H9 (cell line): ENCODE data around the gene RBFA. TPM values are rescaled to one million over a fixed set of nuclear protein-coding genes. Genes with fewer than 3 reads are reported as not detected.

Experiments
- DNase-seq: peaks from one replicate; pipeline ENCODE4 v3.0.0-alpha.2; 2017
- H2AFZ ChIP-seq: one replicate; pipeline ENCODE4 v1.6.1; 2013; ENCODE audit warnings: mild to moderate bottlenecking, low read length, control low read depth, moderate library complexity
- H2AK5ac ChIP-seq: 2 replicates; pipeline ENCODE4 v1.6.1; 2013; ENCODE audit warnings: low read length, control low read depth, mixed read lengths; ENCODE audit not compliant: insufficient read length
- H2BK120ac ChIP-seq: one replicate; pipeline ENCODE4 v1.6.1; 2013; ENCODE audit warnings: low read depth, mild to moderate bottlenecking, low read length, control low read depth, inconsistent platforms; ENCODE audit not compliant: poor library complexity, severe bottlenecking
- H2BK12ac ChIP-seq: 2 replicates; pipeline ENCODE4 v1.6.1; 2013; ENCODE audit warnings: low read length, control low read depth, mixed read lengths, low read depth; ENCODE audit not compliant: insufficient read length
- H2BK15ac ChIP-seq: 2 replicates; pipeline ENCODE4 v1.6.1; 2013; ENCODE audit warnings: low read depth, low read length, control low read depth
- H2BK20ac ChIP-seq: one replicate; pipeline ENCODE4 v1.6.1; 2013; ENCODE audit warnings: low read depth, mild to moderate bottlenecking, low read length, control low read depth, inconsistent platforms; ENCODE audit not compliant: poor library complexity, severe bottlenecking
- H2BK5ac ChIP-seq: 2 replicates; pipeline ENCODE4 v1.6.1; 2013; ENCODE audit warnings: low read length, control low read depth, mixed read lengths; ENCODE audit not compliant: insufficient read length
- H3K14ac ChIP-seq: 2 replicates; pipeline ENCODE4 v1.6.1; 2013; ENCODE audit warnings: low read length, control low read depth; ENCODE audit not compliant: insufficient read depth
- H3K18ac ChIP-seq: 2 replicates; pipeline ENCODE4 v1.6.1; 2013; ENCODE audit warnings: low read depth, mild to moderate bottlenecking, mixed read lengths, low read length, control low read depth; ENCODE audit not compliant: insufficient read length
- H3K23ac ChIP-seq: 2 replicates; pipeline ENCODE4 v1.6.1; 2013; ENCODE audit warnings: low read length, control low read depth, mixed read lengths, low read depth; ENCODE audit not compliant: insufficient read length
- H3K23me2 ChIP-seq: 2 replicates; pipeline ENCODE4 v1.6.1; 2013; ENCODE audit warnings: low read depth, mild to moderate bottlenecking, mixed read lengths, low read length, control low read depth; ENCODE audit not compliant: insufficient read length, poor library complexity, severe bottlenecking
- H3K27ac ChIP-seq: 2 replicates; pipeline ENCODE4 v1.5.1; 2013; ENCODE audit warnings: low read length, control low read depth, mixed read lengths, low read depth; ENCODE audit not compliant: insufficient read length
- H3K27me3 ChIP-seq: 2 replicates; pipeline ENCODE4 v1.6.1; 2013; ENCODE audit warnings: low read length, control low read depth, inconsistent platforms; ENCODE audit not compliant: insufficient read depth
- H3K4ac ChIP-seq: 2 replicates; pipeline ENCODE4 v1.6.1; 2013; ENCODE audit warnings: low read depth, mild to moderate bottlenecking, control low read depth, inconsistent platforms, low read length, moderate library complexity
- H3K4me1 ChIP-seq: 2 replicates; pipeline ENCODE4 v1.6.1; 2013; ENCODE audit warnings: low read length, control low read depth, inconsistent platforms; ENCODE audit not compliant: insufficient read depth
- H3K4me2 ChIP-seq: 2 replicates; pipeline ENCODE4 v1.6.1; 2013; ENCODE audit warnings: low read length, control low read depth, mixed read lengths; ENCODE audit not compliant: insufficient read length, insufficient read depth
- H3K56ac ChIP-seq: 2 replicates; pipeline ENCODE4 v1.6.1; 2013; ENCODE audit warnings: low read depth, mild to moderate bottlenecking, mixed read lengths, low read length, control low read depth; ENCODE audit not compliant: insufficient read length
- H3K79me1 ChIP-seq: 2 replicates; pipeline ENCODE4 v1.6.1; 2013; ENCODE audit warnings: low read depth, mild to moderate bottlenecking, moderate library complexity, low read length, control low read depth, inconsistent platforms; ENCODE audit not compliant: insufficient read depth, poor library complexity, severe bottlenecking
- H3K79me2 ChIP-seq: 2 replicates; pipeline ENCODE4 v1.6.1; 2013; ENCODE audit warnings: low read length, control low read depth, inconsistent platforms; ENCODE audit not compliant: insufficient read depth
- H3K9ac ChIP-seq: 2 replicates; pipeline ENCODE4 v1.6.1; 2013; ENCODE audit warnings: low read length, control low read depth, mixed read lengths; ENCODE audit not compliant: insufficient read length; ENCODE audit errors: extremely low read depth
- H3K9me3 ChIP-seq: one replicate; pipeline ENCODE4 v1.6.1; 2013; ENCODE audit warnings: low read depth, low read length, inconsistent platforms; ENCODE audit not compliant: control insufficient read depth
- H3T11ph ChIP-seq: one replicate; pipeline ENCODE4 v1.6.1; 2013; ENCODE audit warnings: mild to moderate bottlenecking, low read length, control low read depth, inconsistent platforms
- H4K20me1 ChIP-seq: one replicate; pipeline ENCODE4 v1.6.1; 2013; ENCODE audit not compliant: control insufficient read depth, insufficient read length, insufficient read depth
- H4K5ac ChIP-seq: 2 replicates; pipeline ENCODE4 v1.6.1; 2013; ENCODE audit warnings: low read depth, mild to moderate bottlenecking, mixed read lengths, low read length, control low read depth; ENCODE audit not compliant: insufficient read length
- H4K8ac ChIP-seq: replicated peaks from 2 replicates; pipeline ENCODE4 v1.6.1; 2013; ENCODE audit warnings: low read length, control low read depth, mixed read lengths, low read depth; ENCODE audit not compliant: insufficient read length
- H4K91ac ChIP-seq: 2 replicates; pipeline ENCODE4 v1.6.1; 2013; ENCODE audit warnings: low read depth, mild to moderate bottlenecking, moderate library complexity, mixed read lengths, low read length, control low read depth; ENCODE audit not compliant: insufficient read length
- H3K27ac Mint-ChIP-seq, 3 experiments: 2 replicates in 2 of 3; 3 replicates in 1 of 3; pipeline ENCODE4 v1.8.0; 2020 to 2021; ENCODE audit warnings: mixed read lengths in 3 of 3, mild to moderate bottlenecking in 1 of 3, moderate library complexity in 1 of 3
- H3K27me3 Mint-ChIP-seq: 2 replicates; pipeline ENCODE4 v1.8.0; 2021; ENCODE audit warnings: low read depth, mild to moderate bottlenecking, moderate library complexity, mixed read lengths
- H3K36me3 Mint-ChIP-seq, 3 experiments: 2 replicates in 2 of 3; 3 replicates in 1 of 3; pipeline ENCODE4 v1.8.0; 2020 to 2021; ENCODE audit warnings: low read depth in 3 of 3, mixed read lengths in 3 of 3; ENCODE audit not compliant: insufficient read depth in 1 of 3
- H3K4me1 Mint-ChIP-seq, 2 experiments: 2 replicates each; pipeline ENCODE4 v1.8.0; 2020; ENCODE audit warnings: mixed read lengths in 2 of 2
- H3K4me3 Mint-ChIP-seq, 2 experiments: 2 replicates in 1 of 2; 3 replicates in 1 of 2; pipeline ENCODE4 v1.8.0; 2020 to 2021; ENCODE audit warnings: mild to moderate bottlenecking in 2 of 2, mixed read lengths in 2 of 2, moderate library complexity in 1 of 2
- H3K9me3 Mint-ChIP-seq, 2 experiments: 2 replicates in 1 of 2; 3 replicates in 1 of 2; pipeline ENCODE4 v1.8.0; 2020; ENCODE audit warnings: mild to moderate bottlenecking in 2 of 2, mixed read lengths in 2 of 2, moderate library complexity in 1 of 2
- WGBS: extraction: QIAGEN DNeasy Blood & Tissue Kit; methylation state at CpG from one replicate; pipeline ENCODE4 v1.1.7; 2013; ENCODE audit warnings: missing lambda C conversion rate, low lambda C conversion rate, mixed read lengths; ENCODE audit not compliant: insufficient read length; ENCODE audit errors: extremely low coverage; 5-methylcytosine and 5-hydroxymethylcytosine counted together
- total RNA-seq: library from RNA; stranded (reverse); gene quantifications from 2 replicates; pipeline ENCODE4 v1.2.1, GENCODE V29; 2021
- TF ChIP-seq, protein P1 (sequence below): fragments of 200-600 bp; sonication (generic); conservative IDR thresholded peaks from 3 replicates; pipeline ENCODE4 v1.8.0; 2021; ENCODE audit warnings: antibody characterized with exemption, mild to moderate bottlenecking

RBFA gene
- total RNA-seq, 1 experiment from 2014 or later: 42.5 TPM

DNA sequence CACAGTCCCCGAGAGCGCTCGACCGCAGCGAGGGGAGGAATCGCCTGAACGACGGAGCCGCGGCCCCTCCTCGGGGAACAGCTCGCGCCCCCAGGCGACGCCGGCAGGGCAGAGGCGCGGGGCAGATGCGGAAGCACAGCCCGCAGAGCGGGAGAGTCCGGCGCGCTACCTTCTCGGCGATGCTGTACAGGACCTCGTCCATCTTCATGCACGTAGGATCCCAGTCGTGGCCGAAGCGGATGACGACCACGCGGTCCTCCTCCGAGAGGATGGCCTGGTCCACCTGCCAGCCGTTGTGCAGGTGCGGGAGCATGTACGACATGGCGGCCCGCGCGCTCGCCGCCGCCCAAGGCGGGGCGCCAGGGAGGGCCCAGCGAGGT lies 46.2 kb upstream of the RBFA start:
- no peaks in the 10 kb centered on the region; the same call in 1 of the 2 replicates for H3K4me1 ChIP-seq
- H2BK5ac ChIP-seq: no peak overlapping the region
- WGBS: no CpG with 5 or more reads among the region's 48 CpGs
- peak; percentile 75 for DNase-seq
- Mint-ChIP-seq H3K27me3 (no peaks in the 10 kb centered on the region), H3K4me1 (peaks cover 24 to 26% of the 10 kb centered on the region in 2 experiments), H3K9me3 (no peaks in the 10 kb centered on the region), H3K36me3 (peaks cover 19 to 33% (median 22%) of the 10 kb centered on the region in 3 experiments), H3K27ac (peak overlapping the region in 1 of 3 experiments; percentile 89; a peak in 2 of 7 replicates), H3K4me3 (peak overlapping the region; percentile 82 to 90)
- no peak overlapping the region for H4K8ac ChIP-seq
- no peak overlapping the region for H3K4ac ChIP-seq
- H4K5ac ChIP-seq: no peak overlapping the region
- H4K20me1 ChIP-seq: no peaks in the 10 kb centered on the region
- H3K9me3 ChIP-seq: no peaks in the 10 kb centered on the region
- H3K14ac ChIP-seq: peak overlapping the region; percentile 93; the same call in 1 of the 2 replicates
- peak overlapping the region; percentile 91 for H3K9ac ChIP-seq
- peaks cover 41% of the 10 kb centered on the region for H3K79me2 ChIP-seq
- H3K23ac ChIP-seq: no peak overlapping the region
- H3K79me1 ChIP-seq: peaks cover 3% of the 10 kb centered on the region
- no peak overlapping the region for H2BK20ac ChIP-seq
- H3T11ph ChIP-seq: no peak overlapping the region
- H2BK12ac ChIP-seq: no peak overlapping the region
- no peak overlapping the region for H2AK5ac ChIP-seq
- H3K18ac ChIP-seq: peak overlapping the region; percentile 90
- no peak overlapping the region for H3K27ac ChIP-seq
- H4K91ac ChIP-seq: no peak overlapping the region
- H3K27me3 ChIP-seq: no peaks in the 10 kb centered on the region
- TF ChIP-seq, protein P1, sequence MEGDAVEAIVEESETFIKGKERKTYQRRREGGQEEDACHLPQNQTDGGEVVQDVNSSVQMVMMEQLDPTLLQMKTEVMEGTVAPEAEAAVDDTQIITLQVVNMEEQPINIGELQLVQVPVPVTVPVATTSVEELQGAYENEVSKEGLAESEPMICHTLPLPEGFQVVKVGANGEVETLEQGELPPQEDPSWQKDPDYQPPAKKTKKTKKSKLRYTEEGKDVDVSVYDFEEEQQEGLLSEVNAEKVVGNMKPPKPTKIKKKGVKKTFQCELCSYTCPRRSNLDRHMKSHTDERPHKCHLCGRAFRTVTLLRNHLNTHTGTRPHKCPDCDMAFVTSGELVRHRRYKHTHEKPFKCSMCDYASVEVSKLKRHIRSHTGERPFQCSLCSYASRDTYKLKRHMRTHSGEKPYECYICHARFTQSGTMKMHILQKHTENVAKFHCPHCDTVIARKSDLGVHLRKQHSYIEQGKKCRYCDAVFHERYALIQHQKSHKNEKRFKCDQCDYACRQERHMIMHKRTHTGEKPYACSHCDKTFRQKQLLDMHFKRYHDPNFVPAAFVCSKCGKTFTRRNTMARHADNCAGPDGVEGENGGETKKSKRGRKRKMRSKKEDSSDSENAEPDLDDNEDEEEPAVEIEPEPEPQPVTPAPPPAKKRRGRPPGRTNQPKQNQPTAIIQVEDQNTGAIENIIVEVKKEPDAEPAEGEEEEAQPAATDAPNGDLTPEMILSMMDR: peak; percentile 44; the same call in 2 of the 3 replicates
- H2BK15ac ChIP-seq: no peak overlapping the region
- H2BK120ac ChIP-seq: no peak overlapping the region
- H3K23me2 ChIP-seq: peaks cover 8% of the 10 kb centered on the region
- peak overlapping the region; percentile 39 for H3K4me2 ChIP-seq
- H2AFZ ChIP-seq: no peak overlapping the region
- H3K56ac ChIP-seq: no peak overlapping the region
